Measurements from ENCODE around the gene IPO7.

- no peak for TF ChIP-seq CTCF (conservative IDR thresholded peaks at IDR 0.05)
- TF ChIP-seq ZFX (IDR thresholded peaks at IDR 0.05): no peak
Measured at GRCh38 chr11:9379041-9379440, 5.4 kb upstream of the IPO7 start.
